ENCODE results near the gene MACROD2. TPM values are rescaled to one million over a fixed set of nuclear protein-coding genes. Genes with fewer than 3 reads are reported as not detected.

MACROD2 gene
- total RNA-seq, 4 donors from 2014 or later: 4.6 to 33.0 (median 8.3) TPM

- no peak for DNase-seq
- Histone ChIP-seq H3K9me3 (no peaks in the 10 kb centered on the region), H3K4me1 (no peaks in the 10 kb centered on the region), H3K27ac (no peak overlapping the region), H3K27me3 (no peaks in the 10 kb centered on the region), H3K4me3 (no peak overlapping the region), H3K36me3 (no peaks in the 10 kb centered on the region)
- intact Hi-C loops (cut with DNase I; ENCODE audit: low total_unique reads): no loop called here
- WGBS, 2 donors (ENCODE audit: low coverage in 1 of 2): 83 to 92% methylated on average over 3 of the region's 3 CpGs
- in situ Hi-C loops (cut with MboI; ENCODE audit: low pct_ligation_motif_present in 1 of 4, low pct_unique_long_range_greater_than_20kb in 1 of 4, low sequenced_read_pairs in 3 of 4): no loop called here
- TF ChIP-seq POLR2AphosphoS5 (IDR thresholded peaks at IDR 0.05) (no peak), EP300 (IDR thresholded peaks at IDR 0.05; ENCODE audit: low read depth) (no peak), POLR2A (IDR thresholded peaks at IDR 0.05) (no peak)
- TF ChIP-seq, protein P1, sequence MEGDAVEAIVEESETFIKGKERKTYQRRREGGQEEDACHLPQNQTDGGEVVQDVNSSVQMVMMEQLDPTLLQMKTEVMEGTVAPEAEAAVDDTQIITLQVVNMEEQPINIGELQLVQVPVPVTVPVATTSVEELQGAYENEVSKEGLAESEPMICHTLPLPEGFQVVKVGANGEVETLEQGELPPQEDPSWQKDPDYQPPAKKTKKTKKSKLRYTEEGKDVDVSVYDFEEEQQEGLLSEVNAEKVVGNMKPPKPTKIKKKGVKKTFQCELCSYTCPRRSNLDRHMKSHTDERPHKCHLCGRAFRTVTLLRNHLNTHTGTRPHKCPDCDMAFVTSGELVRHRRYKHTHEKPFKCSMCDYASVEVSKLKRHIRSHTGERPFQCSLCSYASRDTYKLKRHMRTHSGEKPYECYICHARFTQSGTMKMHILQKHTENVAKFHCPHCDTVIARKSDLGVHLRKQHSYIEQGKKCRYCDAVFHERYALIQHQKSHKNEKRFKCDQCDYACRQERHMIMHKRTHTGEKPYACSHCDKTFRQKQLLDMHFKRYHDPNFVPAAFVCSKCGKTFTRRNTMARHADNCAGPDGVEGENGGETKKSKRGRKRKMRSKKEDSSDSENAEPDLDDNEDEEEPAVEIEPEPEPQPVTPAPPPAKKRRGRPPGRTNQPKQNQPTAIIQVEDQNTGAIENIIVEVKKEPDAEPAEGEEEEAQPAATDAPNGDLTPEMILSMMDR (IDR thresholded peaks at IDR 0.05): no peak
Measured at GRCh38 chr20:14599613-14600012, 604.3 kb downstream of the MACROD2 start.

DNA sequence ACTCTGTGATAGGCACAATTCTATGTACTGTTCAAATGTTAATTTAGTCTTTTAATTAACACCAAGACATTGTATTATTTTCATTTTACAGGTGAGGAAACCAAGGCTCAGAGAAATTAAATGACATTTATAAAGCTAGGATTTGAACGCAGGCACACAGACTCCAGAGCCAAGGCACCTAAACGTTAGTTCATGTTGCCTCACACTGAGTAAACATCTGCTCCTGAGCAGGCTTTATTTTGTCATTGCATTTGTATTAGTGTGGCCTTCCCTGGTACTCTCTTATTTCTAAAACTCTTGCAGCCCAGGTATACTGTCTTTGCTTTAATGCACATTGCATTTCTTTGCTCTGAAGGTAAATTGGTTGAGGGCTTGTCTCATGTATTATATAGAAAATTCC lies 605.2 kb downstream of the MACROD2 start:
- no peak for DNase-seq
- intact Hi-C loops (cut with DNase I; ENCODE audit: low total_unique reads): no loop called here
- Histone ChIP-seq H3K4me3 (no peak overlapping the region), H3K27me3 (no peaks in the 10 kb centered on the region), H3K36me3 (no peaks in the 10 kb centered on the region), H3K9me3 (no peaks in the 10 kb centered on the region), H3K4me1 (no peaks in the 10 kb centered on the region), H3K27ac (no peak overlapping the region)
- WGBS, 2 donors (ENCODE audit: low coverage in 1 of 2): 69 to 81% methylated on average over 2 of the region's 2 CpGs
- TF ChIP-seq, protein P1 (IDR thresholded peaks at IDR 0.05): no peak
- TF ChIP-seq POLR2AphosphoS5 (IDR thresholded peaks at IDR 0.05) (no peak), POLR2A (IDR thresholded peaks at IDR 0.05) (no peak), EP300 (IDR thresholded peaks at IDR 0.05; ENCODE audit: low read depth) (no peak)
- in situ Hi-C loops (cut with MboI; ENCODE audit: low pct_ligation_motif_present in 1 of 4, low pct_unique_long_range_greater_than_20kb in 1 of 4, low sequenced_read_pairs in 3 of 4): no loop called here

DNA sequence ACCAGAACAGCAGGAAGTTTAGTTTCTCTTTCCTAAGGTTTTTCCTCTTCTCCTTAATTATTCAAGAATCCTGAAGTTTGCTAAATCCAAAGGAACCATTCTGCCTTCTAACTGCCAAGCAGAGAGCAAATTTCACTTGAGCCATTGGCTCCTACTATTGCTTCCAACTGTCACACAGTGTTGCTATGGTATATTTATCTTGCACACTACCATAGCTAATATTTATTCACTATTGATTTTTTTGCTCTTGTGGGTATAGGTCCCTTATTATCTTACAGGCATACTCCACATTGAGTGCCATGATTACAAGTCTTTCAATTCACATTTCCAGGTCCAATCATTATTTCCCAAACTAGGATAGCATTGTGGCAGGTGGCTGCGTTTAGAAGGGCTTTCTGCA lies 608.8 kb downstream of the MACROD2 start:
- H3K9me3 ChIP-seq: no peaks in the 10 kb centered on the region
- 76 to 82% methylated on average over 1 of the region's 1 CpG for WGBS, 2 donors (ENCODE audit: low coverage in 1 of 2)

GRCh38 chr20:14609328-14610221 lies 614.3 kb downstream of the MACROD2 start:
- Histone ChIP-seq H3K4me1 (no peaks in the 10 kb centered on the region), H3K9me3 (no peaks in the 10 kb centered on the region), H3K36me3 (no peaks in the 10 kb centered on the region), H3K27me3 (no peaks in the 10 kb centered on the region), H3K4me3 (no peak overlapping the region), H3K27ac (no peak overlapping the region)
- intact Hi-C loops (cut with DNase I; ENCODE audit: low total_unique reads) (no loop called here), in situ Hi-C loops (cut with MboI; ENCODE audit: low pct_ligation_motif_present in 1 of 4, low pct_unique_long_range_greater_than_20kb in 1 of 4, low sequenced_read_pairs in 3 of 4) (no loop called here)
- no peak for DNase-seq
- TF ChIP-seq POLR2A (IDR thresholded peaks at IDR 0.05) (no peak), POLR2AphosphoS5 (IDR thresholded peaks at IDR 0.05) (no peak), EP300 (IDR thresholded peaks at IDR 0.05; ENCODE audit: low read depth) (no peak)
- TF ChIP-seq, protein P1 (IDR thresholded peaks at IDR 0.05): no peak
- 78 to 82% methylated on average over 4 of the region's 4 CpGs for WGBS, 2 donors (ENCODE audit: low coverage in 1 of 2)

More for the DNA sequence above, 608.8 kb downstream of the MACROD2 start:
- no peak for DNase-seq
- Histone ChIP-seq H3K4me3 (no peak overlapping the region), H3K27me3 (no peaks in the 10 kb centered on the region), H3K4me1 (no peaks in the 10 kb centered on the region), H3K36me3 (no peaks in the 10 kb centered on the region), H3K27ac (no peak overlapping the region)
- no peak for TF ChIP-seq EP300 (IDR thresholded peaks at IDR 0.05; ENCODE audit: low read depth)
- no peak for TF ChIP-seq POLR2AphosphoS5 (IDR thresholded peaks at IDR 0.05)
- TF ChIP-seq, protein P1 (IDR thresholded peaks at IDR 0.05): no peak
- no peak for TF ChIP-seq POLR2A (IDR thresholded peaks at IDR 0.05)
- intact Hi-C loops (cut with DNase I; ENCODE audit: low total_unique reads) (no loop called here), in situ Hi-C loops (cut with MboI; ENCODE audit: low pct_ligation_motif_present in 1 of 4, low pct_unique_long_range_greater_than_20kb in 1 of 4, low sequenced_read_pairs in 3 of 4) (no loop called here)
